ENCODE results near the gene ROS1. TPM values are rescaled to one million over a fixed set of nuclear protein-coding genes. Genes with fewer than 3 reads are reported as not detected.

The ROS1 gene
- total RNA-seq, 1 experiment from 2014 or later: not detected

- Histone ChIP-seq H3K56ac (ENCODE audit: insufficient read length, low read depth, low read length) (no peak overlapping the region), H2BK15ac (ENCODE audit: low read depth, low read length) (no peak overlapping the region), H3K23ac (ENCODE audit: insufficient read length, low read depth, low read length) (no peak overlapping the region), H2BK20ac (ENCODE audit: low read depth, low read length, poor library complexity, severe bottlenecking) (no peak overlapping the region), H2BK12ac (ENCODE audit: insufficient read length, low read depth, low read length) (no peak overlapping the region), H3K79me1 (ENCODE audit: insufficient read depth, low read depth, low read length, poor library complexity, severe bottlenecking) (no peaks in the 10 kb centered on the region), H3K4me2 (ENCODE audit: insufficient read depth, insufficient read length, low read length) (no peak overlapping the region), H3K23me2 (ENCODE audit: insufficient read length, low read depth, low read length, poor library complexity, severe bottlenecking) (no peaks in the 10 kb centered on the region), H4K5ac (ENCODE audit: insufficient read length, low read depth, low read length) (no peak overlapping the region), H2BK120ac (ENCODE audit: low read depth, low read length, poor library complexity, severe bottlenecking) (no peak overlapping the region), H3K9me3 (ENCODE audit: control insufficient read depth, low read depth, low read length) (no peaks in the 10 kb centered on the region), H3K79me2 (ENCODE audit: insufficient read depth, low read length) (no peaks in the 10 kb centered on the region), H3K4me1 (ENCODE audit: insufficient read depth, low read length) (no peaks in the 10 kb centered on the region), H3K4ac (ENCODE audit: low read depth, low read length) (no peak overlapping the region), H3K18ac (ENCODE audit: insufficient read length, low read depth, low read length) (no peak overlapping the region), H3T11ph (ENCODE audit: low read length) (no peak overlapping the region), H4K91ac (ENCODE audit: insufficient read length, low read depth, low read length) (no peak overlapping the region), H3K14ac (ENCODE audit: insufficient read depth, low read length) (no peak overlapping the region), H4K20me1 (ENCODE audit: control insufficient read depth, insufficient read depth, insufficient read length) (no peaks in the 10 kb centered on the region), H2AFZ (ENCODE audit: low read length) (no peak overlapping the region), H4K8ac (replicated peaks; ENCODE audit: insufficient read length, low read depth, low read length) (no peak overlapping the region), H3K9ac (ENCODE audit: extremely low read depth, insufficient read length, low read length) (no peak overlapping the region), H2AK5ac (ENCODE audit: insufficient read length, low read length) (no peak overlapping the region), H3K27me3 (ENCODE audit: insufficient read depth, low read length) (peaks cover 9% of the 10 kb centered on the region; the same call in 1 of the 2 replicates), H2BK5ac (ENCODE audit: insufficient read length, low read length) (no peak overlapping the region), H3K27ac (ENCODE audit: insufficient read length, low read depth, low read length) (no peak overlapping the region)
- Mint-ChIP-seq H3K27ac (no peak overlapping the region), H3K9me3 (no peaks in the 10 kb centered on the region), H3K4me3 (no peak overlapping the region), H3K4me1 (peaks cover 5 to 9% of the 10 kb centered on the region in 2 experiments), H3K36me3 (ENCODE audit: insufficient read depth in 1 of 3, low read depth in 3 of 3) (no peaks in the 10 kb centered on the region), H3K27me3 (ENCODE audit: low read depth) (peaks cover 43% of the 10 kb centered on the region)
- no peak for DNase-seq
- TF ChIP-seq CTCF (conservative IDR thresholded peaks at IDR 0.05): no peak
- no CpG with 5 or more reads among the region's 10 CpGs for WGBS (ENCODE audit: extremely low coverage, insufficient read length, low lambda C conversion rate)
These were observed 148.9 kb downstream of the ROS1 start for GRCh38 chr6:117276778-117277316.
